WI38 (cell line): Measurements from ENCODE around the gene CEP85.
A peak's percentile ranks its signal among the peaks of the same experiment; 100 is the strongest.
"Not testable (repeated sequence)": the region's sequence is repeated elsewhere in the genome, so short reads cannot be mapped to it uniquely, and the experiment has no call there.

Experiments used
- H3K4me3 ChIP-seq: 2 replicates; pipeline ENCODE4 v1.5.1; 2011; ENCODE audit warnings: low read depth, mild to moderate bottlenecking, control low read depth, low read length
- CTCF ChIP-seq: IDR thresholded peaks from 2 replicates; pipeline ENCODE4 v1.5.1; 2012; ENCODE audit warnings: low read depth, mild to moderate bottlenecking, control low read depth, low read length

CEP85 gene

GRCh38 chr1:26300578-26301275 lies 66.7 kb downstream of the CEP85 start:
- H3K4me3 ChIP-seq, result no peak overlapping the region
- no peak for TF ChIP-seq CTCF

- H3K4me3 ChIP-seq, result no peak overlapping the region
- no peak for TF ChIP-seq CTCF
Observed at GRCh38 chr1:26302733-26303405, 68.9 kb downstream of the CEP85 start.

- no peak for TF ChIP-seq CTCF
Observed at GRCh38 chr1:26305667-26306289, 71.8 kb downstream of the CEP85 start.

GRCh38 chr1:26306290-26307229 lies 72.6 kb downstream of the CEP85 start, which contains the start of gene UBXN11:
TSS of gene UBXN11 (minus strand) at chr1:26306636. CDS start at chr1:26302883, 3,753 bp downstream.
- peak within 1 kb of the TSS; percentile 79 for H3K4me3 ChIP-seq
- TF ChIP-seq CTCF, result no peak

More at GRCh38 chr1:26305667-26306289, 71.8 kb downstream of the CEP85 start:
- H3K4me3 ChIP-seq, result peak overlapping the region; percentile 79

GRCh38 chr1:26307363-26307781 lies 73.4 kb downstream of the CEP85 start:
- H3K4me3 ChIP-seq, result no peak overlapping the region
- no peak for TF ChIP-seq CTCF

GRCh38 chr1:26307966-26308899 lies 74.2 kb downstream of the CEP85 start:
- H3K4me3 ChIP-seq, result not testable (repeated sequence)
